ENCODE measurements around the gene TBC1D22A.

TBC1D22A gene

DNA sequence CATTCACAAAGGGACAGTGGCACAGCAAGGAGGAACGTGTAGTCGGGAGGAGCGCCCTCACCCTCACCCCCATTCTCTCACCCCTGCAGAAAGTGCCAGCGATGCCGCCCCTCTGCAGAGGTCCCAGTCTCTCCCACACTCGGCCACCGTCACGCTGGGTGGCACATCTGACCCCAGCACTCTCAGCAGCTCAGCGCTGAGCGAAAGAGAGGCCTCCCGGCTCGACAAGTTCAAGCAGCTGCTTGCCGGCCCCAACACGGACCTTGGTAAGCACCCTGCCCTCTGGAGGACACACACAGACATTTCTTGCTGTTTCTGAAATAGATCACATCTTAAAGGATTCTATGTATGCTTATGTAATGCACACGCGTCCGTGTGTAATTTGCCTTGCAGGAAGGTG lies 34.9 kb downstream of the TBC1D22A start:
- H3K4me3 ChIP-seq (ENCODE audit: low read depth, low read length): no peak overlapping the region
- DNase-seq (ENCODE audit: low read depth, low spot score): no peak
- TF ChIP-seq, protein P1, sequence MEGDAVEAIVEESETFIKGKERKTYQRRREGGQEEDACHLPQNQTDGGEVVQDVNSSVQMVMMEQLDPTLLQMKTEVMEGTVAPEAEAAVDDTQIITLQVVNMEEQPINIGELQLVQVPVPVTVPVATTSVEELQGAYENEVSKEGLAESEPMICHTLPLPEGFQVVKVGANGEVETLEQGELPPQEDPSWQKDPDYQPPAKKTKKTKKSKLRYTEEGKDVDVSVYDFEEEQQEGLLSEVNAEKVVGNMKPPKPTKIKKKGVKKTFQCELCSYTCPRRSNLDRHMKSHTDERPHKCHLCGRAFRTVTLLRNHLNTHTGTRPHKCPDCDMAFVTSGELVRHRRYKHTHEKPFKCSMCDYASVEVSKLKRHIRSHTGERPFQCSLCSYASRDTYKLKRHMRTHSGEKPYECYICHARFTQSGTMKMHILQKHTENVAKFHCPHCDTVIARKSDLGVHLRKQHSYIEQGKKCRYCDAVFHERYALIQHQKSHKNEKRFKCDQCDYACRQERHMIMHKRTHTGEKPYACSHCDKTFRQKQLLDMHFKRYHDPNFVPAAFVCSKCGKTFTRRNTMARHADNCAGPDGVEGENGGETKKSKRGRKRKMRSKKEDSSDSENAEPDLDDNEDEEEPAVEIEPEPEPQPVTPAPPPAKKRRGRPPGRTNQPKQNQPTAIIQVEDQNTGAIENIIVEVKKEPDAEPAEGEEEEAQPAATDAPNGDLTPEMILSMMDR (IDR thresholded peaks at IDR 0.05; ENCODE audit: insufficient read depth, low read length, missing control alignments): peak; percentile 34
- POLR2A ChIA-PET: no interaction called here
- CTCF ChIA-PET: interaction anchor here (1.0 to 8.9 kb wide), 8 partner anchors 14 to 46 kb away, joined by 3 to 161 read pairs (median 10); no protein-coding TSS in a partner anchor

DNA sequence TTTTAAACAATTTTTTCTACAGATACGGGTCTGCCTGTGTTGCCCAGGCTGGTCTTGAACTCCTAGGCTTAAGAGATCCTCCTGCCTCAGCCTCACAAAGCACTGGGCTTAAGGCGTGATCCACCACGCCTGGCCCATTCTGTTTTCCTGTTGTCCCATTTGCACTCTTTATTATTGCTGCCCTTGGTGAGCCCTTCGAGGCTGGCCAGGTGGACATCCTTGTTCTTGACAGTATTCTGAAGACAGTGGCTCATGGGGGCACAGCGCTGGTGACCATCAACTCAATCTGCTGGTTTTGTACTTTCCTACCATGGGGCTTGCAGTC lies 35.6 kb downstream of the TBC1D22A start:
- TF ChIP-seq, protein P1 (IDR thresholded peaks at IDR 0.05; ENCODE audit: insufficient read depth, low read length, missing control alignments): no peak
- POLR2A ChIA-PET: no interaction called here
- H3K4me3 ChIP-seq (ENCODE audit: low read depth, low read length): no peak overlapping the region
- CTCF ChIA-PET: interaction anchor here (1.0 to 8.9 kb wide), 20 partner anchors 9 to 1695 kb away, joined by 3 to 161 read pairs (median 6); no protein-coding TSS in a partner anchor
- DNase-seq (ENCODE audit: low read depth, low spot score): no peak

DNA sequence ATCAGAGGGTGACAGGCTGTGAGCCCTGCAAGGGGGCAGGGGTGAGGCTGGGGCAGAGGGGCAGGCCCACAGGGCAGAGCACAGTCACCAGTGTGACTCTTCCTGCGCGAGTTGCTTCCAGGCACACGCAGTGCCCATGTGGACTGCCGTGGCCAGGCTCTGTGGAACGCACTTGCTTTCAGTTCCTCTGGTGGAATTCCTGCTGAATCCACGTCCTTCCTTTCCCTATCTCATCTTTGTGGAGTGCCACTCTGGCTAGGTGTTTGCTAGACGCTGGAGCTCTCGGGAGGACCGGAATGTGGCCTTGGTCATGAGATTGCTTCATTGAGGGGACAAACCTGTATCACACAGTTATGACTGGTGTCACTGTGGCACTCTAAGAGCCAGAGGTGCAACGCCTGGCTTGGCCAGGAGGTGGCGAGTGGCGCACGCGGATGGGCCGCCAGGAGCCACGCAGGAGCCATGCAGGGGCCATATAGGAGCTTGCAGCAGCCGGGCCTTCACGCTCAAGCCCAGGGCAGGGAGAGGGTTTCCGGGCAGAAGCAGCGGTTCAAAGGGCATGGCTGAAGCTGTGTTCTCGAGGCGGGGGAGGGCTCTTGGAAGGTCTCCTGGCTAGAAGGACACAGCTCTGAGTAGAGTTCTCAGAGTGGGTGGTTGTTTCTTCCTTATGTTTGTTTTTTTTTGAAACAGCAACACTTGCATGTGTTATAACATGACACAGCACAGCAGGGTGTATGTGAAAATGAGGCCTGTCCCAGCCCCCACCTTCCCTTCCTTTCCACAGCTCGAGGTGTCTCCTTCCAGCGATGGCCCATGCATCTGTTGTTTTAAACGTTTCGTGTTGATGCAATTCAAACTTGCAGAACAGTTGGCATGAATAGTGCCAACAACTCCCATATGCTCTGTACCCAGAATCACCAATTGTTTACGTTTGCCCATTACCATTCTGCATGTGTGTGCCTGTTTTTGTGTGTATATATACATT lies 36.2 kb downstream of the TBC1D22A start:
- ChIA-PET CTCF (interaction anchor here (0.6 to 8.9 kb wide), 34 partner anchors 9 to 1710 kb away, joined by 3 to 161 read pairs (median 4); no protein-coding TSS in a partner anchor), POLR2A (no interaction called here)
- no peak overlapping the region for H3K4me3 ChIP-seq (ENCODE audit: low read depth, low read length)
- no peak for DNase-seq (ENCODE audit: low read depth, low spot score)
- TF ChIP-seq, protein P1 (IDR thresholded peaks at IDR 0.05; ENCODE audit: insufficient read depth, low read length, missing control alignments): peak; percentile 99

DNA sequence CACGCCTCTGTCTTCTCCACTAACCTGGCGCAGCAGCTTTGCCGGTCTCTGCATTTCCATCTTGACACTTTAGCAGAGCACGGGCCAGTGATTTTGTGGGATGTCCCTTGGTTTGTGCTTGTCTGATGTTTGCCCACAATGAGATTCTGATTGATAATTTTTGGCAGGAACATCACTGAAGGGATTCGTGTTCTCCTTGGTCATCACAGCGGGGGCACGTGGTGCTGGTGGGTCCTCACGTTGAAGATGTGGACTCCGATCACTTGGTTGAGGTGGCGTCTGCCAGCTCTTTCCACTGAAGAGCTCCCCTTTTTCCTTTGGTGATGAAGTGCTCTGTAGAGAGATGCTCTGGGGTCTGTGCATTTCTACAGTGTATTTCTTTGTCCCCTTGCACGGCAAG lies 37.2 kb downstream of the TBC1D22A start:
- ChIA-PET CTCF (interaction anchor here (0.9 to 8.9 kb wide), 14 partner anchors 8 to 1709 kb away, joined by 3 to 161 read pairs (median 7); no protein-coding TSS in a partner anchor), POLR2A (no interaction called here)
- no peak for DNase-seq (ENCODE audit: low read depth, low spot score)
- no peak overlapping the region for H3K4me3 ChIP-seq (ENCODE audit: low read depth, low read length)
- TF ChIP-seq, protein P1 (IDR thresholded peaks at IDR 0.05; ENCODE audit: insufficient read depth, low read length, missing control alignments): no peak

DNA sequence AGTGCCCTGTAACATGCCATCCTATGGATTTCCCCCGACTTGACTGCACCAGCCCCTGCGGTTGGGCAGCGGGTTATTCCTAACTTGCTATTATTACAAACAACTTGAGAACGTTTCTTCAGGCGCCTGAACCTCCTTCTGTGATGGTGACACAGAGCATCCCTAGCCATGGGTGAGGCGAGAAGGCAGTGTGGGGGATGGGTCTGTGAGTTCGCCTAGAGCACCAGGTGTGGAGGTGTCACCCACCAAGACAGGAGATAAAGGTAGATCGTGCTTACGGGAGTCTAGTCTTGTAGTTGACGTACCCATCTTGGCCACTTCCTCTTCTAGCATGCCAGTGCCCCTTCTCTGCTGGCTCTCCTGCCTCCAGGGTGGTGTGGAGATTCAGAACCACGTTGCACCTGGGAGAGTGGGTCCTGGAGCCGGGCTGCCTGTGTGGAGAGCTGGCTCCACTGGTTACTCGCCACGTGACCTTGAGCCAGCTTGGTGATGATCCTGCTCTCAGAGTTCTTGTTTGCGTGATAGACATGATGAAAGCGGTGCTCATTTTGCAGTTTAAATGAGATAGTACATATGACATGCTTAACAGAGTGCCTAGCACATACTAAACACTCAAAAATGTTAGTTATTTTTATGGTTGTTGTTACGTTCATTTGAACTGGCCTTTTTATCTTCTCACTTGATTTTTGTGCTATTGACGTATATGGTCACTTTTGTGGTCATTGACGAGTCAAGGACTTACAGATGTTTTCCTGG lies 37.8 kb downstream of the TBC1D22A start:
- TF ChIP-seq, protein P1 (IDR thresholded peaks at IDR 0.05; ENCODE audit: insufficient read depth, low read length, missing control alignments): no peak
- POLR2A ChIA-PET: no interaction called here
- CTCF ChIA-PET: interaction anchor here (1.0 to 8.9 kb wide), 10 partner anchors 7 to 1695 kb away, joined by 3 to 161 read pairs (median 10); no protein-coding TSS in a partner anchor
- H3K4me3 ChIP-seq (ENCODE audit: low read depth, low read length): no peak overlapping the region
- no peak for DNase-seq (ENCODE audit: low read depth, low spot score)
